Activated naive CD4-positive, alpha-beta T cell treated with anti-CD3 and anti-CD28 coated beads for 36 hours (primary cell): ENCODE data around the gene ST8SIA4. TPM values are rescaled to one million over a fixed set of nuclear protein-coding genes. Genes with fewer than 3 reads are reported as not detected.

Experiments
- CTCF ChIA-PET: fragments of 350-600 bp; sonication (Branson Sonifier 250); formaldehyde crosslinking; loops from one replicate; lab custom pipeline; 2021; ENCODE audit warnings: antibody characterized with exemption; lab: Charles Lee
- DNase-seq: peaks from one replicate; pipeline ENCODE4 v3.0.0-alpha.2; 2020
- H3K27ac Mint-ChIP-seq: one replicate; pipeline ENCODE4 v1.8.0; 2021; ENCODE audit warnings: mild to moderate bottlenecking, mixed read lengths
- H3K27me3 Mint-ChIP-seq: one replicate; pipeline ENCODE4 v1.8.0; 2021; ENCODE audit warnings: low read depth, mixed read lengths
- H3K36me3 Mint-ChIP-seq: one replicate; pipeline ENCODE4 v1.8.0; 2021; ENCODE audit warnings: low read depth, mixed read lengths
- H3K4me1 Mint-ChIP-seq: one replicate; pipeline ENCODE4 v1.8.0; 2021; ENCODE audit warnings: low read depth, mixed read lengths
- H3K4me3 Mint-ChIP-seq: one replicate; pipeline ENCODE4 v1.8.0; 2021; ENCODE audit warnings: mild to moderate bottlenecking, moderate library complexity, mixed read lengths
- H3K9me3 Mint-ChIP-seq: one replicate; pipeline ENCODE4 v1.8.0; 2021; ENCODE audit warnings: mixed read lengths
- intact Hi-C: fragments of 100-400 bp; cut with micrococcal nuclease; formaldehyde crosslinking; loops from one replicate; pipeline ENCODE4 v1.15.1; 2023
- total RNA-seq, 2 experiments: library from RNA; stranded (reverse); gene quantifications; one replicate each; pipeline ENCODE4 v1.2.3, GENCODE V29; 2021

Gene ST8SIA4
- total RNA-seq, 2 experiments from 2014 or later: 11.2 to 16.2 TPM

DNA sequence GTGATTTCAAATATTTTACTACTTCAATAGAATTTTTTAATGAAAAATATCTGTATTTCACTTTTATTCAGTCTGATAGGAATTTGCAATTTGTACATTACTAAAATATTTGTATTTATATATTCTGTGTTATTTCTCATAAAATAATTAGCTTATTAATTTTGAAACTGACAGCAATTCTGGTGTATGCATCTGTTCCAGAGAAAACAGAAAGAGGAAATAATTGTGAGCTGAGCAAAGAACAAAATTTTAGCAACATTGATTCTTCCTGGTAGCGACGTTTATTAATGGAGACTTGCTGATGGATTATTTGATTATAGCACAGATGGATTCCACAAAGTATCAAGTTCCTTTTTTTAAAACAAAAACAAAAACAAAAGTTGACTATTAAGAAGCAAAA is 61.0 kb downstream of the ST8SIA4 start:
- no peak overlapping the region for H3K4me3 Mint-ChIP-seq
- no peak for DNase-seq
- H3K4me1 Mint-ChIP-seq: peaks cover 64% of the 10 kb centered on the region
- intact Hi-C loops: loop anchor here (5.0 kb wide), 1 partner anchor 305 kb away; the partner anchor contains the start of gene FAM174A
- H3K9me3 Mint-ChIP-seq: no peaks in the 10 kb centered on the region
- no peak overlapping the region for H3K27ac Mint-ChIP-seq
- peaks cover 6% of the 10 kb centered on the region for H3K36me3 Mint-ChIP-seq
- no peaks in the 10 kb centered on the region for H3K27me3 Mint-ChIP-seq
- CTCF ChIA-PET: interaction anchor here (1.0 to 1.6 kb wide), 4 partner anchors 59 to 116 kb away, joined by 3 to 5 read pairs (median 4); no protein-coding TSS in a partner anchor

DNA sequence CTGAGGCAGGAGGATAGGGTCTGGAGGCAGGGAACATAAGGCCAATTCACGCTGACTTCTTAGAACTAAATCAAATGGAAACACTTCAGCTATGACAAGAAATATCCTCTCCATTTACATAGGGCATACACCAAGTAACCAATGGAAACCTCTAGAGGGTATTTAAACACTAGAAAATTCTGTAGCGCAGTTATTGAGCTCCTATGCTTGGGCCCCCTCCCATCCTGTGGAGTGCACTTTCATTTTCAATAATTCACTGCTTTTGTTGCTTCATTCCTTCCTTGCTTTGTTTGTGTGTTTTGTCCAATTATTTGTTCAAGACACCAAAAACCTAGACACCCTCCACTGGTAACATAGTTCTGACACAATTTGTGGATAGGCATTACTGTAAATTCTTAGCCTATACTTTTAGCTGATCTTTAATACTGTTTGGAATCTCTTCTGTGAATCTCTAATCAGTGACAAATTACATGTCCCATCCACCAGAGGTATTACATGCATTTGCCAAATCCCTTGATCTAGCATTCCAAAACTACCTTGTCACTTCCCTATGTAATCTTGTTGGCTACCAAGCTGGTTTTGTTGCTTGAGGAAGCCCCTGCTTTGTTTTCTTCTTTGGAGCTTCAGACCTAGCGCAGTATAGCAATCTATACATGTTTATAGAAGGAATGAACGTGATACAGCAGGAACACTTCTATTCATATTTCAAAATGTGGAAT is 61.6 kb downstream of the ST8SIA4 start:
- peak overlapping the region; percentile 47 for H3K4me3 Mint-ChIP-seq
- peak; percentile 7 for DNase-seq
- peaks cover 64% of the 10 kb centered on the region for H3K4me1 Mint-ChIP-seq
- CTCF ChIA-PET: interaction anchor here (0.8 to 1.6 kb wide), 4 partner anchors 60 to 67 kb away, joined by 3 to 5 read pairs (median 4); no protein-coding TSS in a partner anchor
- peaks cover 4% of the 10 kb centered on the region for H3K36me3 Mint-ChIP-seq
- no peaks in the 10 kb centered on the region for H3K9me3 Mint-ChIP-seq
- intact Hi-C loops: loop anchor here (5.0 kb wide), 1 partner anchor 304 kb away; the partner anchor contains the start of gene FAM174A
- peak overlapping the region; percentile 77 for H3K27ac Mint-ChIP-seq
- H3K27me3 Mint-ChIP-seq: no peaks in the 10 kb centered on the region

DNA sequence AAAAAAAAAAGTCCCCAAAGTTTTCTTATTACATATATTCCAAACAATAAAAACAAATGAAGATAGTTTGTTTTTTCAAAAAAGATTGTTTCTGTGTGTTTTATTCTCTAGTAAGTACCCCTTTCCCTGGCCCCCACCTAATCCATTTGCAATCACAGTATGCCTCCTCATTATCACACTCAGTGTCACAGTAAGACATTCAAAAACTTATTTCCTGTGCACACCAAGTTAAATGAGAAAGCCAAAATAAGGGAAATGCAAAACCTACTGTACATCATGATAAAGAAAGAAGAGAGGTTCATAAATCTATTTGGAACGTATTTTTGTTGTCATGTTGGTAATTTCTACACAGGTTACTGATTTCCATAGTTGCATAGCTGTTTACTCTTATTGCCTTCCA is 62.3 kb downstream of the ST8SIA4 start:
- H3K4me1 Mint-ChIP-seq: peaks cover 60% of the 10 kb centered on the region
- peak overlapping the region; percentile 47 for H3K4me3 Mint-ChIP-seq
- peaks cover 2% of the 10 kb centered on the region for H3K36me3 Mint-ChIP-seq
- no peaks in the 10 kb centered on the region for H3K27me3 Mint-ChIP-seq
- no peaks in the 10 kb centered on the region for H3K9me3 Mint-ChIP-seq
- H3K27ac Mint-ChIP-seq: peak overlapping the region; percentile 77
- DNase-seq: no peak
- intact Hi-C loops: loop anchor here (1.0 to 5.0 kb wide), 8 partner anchors 13 to 303 kb away; partner anchors contain the start of gene FAM174A
- CTCF ChIA-PET: no interaction called here

DNA sequence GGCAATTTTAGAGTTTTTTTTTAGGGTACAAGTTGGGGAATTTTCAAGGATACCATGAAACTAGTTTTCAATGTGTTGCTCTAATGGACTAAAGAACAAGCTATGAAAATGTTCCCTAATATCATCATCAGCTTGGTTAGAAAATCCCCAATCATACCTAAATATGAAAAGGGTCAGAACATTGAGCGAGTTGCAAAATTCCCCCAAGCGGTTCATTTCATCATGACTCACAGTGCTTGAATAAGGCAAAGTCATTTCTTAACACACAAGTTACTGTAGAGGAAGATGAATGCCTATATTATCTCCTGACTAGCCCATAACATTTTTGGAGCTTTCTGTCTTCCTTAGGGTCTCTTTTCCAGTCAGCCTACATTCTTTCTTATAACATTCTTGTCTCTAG is 62.7 kb downstream of the ST8SIA4 start:
- peak; percentile 69 for DNase-seq
- H3K4me3 Mint-ChIP-seq: no peak overlapping the region
- intact Hi-C loops: loop anchor here (1.0 to 5.0 kb wide), 8 partner anchors 13 to 303 kb away; partner anchors contain the start of gene FAM174A
- CTCF ChIA-PET: interaction anchor here (1.0 to 1.5 kb wide), 2 partner anchors 17 to 63 kb away, joined by 3 read pairs; partner anchors contain the start of gene ST8SIA4
- peak overlapping the region; percentile 77 for H3K27ac Mint-ChIP-seq
- peaks cover 2% of the 10 kb centered on the region for H3K36me3 Mint-ChIP-seq
- peaks cover 62% of the 10 kb centered on the region for H3K4me1 Mint-ChIP-seq
- no peaks in the 10 kb centered on the region for H3K27me3 Mint-ChIP-seq
- no peaks in the 10 kb centered on the region for H3K9me3 Mint-ChIP-seq

DNA sequence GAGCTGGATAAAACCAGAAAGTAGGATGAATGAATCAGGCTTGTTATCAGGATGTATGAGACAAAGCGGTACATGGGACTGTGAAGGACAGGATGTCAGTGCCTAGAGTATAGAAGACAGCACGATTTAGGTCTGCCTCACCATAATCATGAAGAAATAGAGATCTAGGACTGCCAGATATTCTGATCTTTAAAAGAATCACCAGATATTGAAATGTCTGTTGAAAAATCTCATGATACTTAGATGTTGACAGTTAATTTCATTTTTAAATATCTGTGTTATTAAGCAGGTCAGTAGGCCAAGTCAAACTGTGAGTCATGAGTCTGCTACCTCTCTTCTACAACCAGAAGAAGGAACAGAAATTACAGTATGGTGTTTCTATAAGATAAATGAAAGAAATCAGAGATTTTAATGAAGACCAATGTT is 65.0 kb downstream of the ST8SIA4 start:
- no peaks in the 10 kb centered on the region for H3K9me3 Mint-ChIP-seq
- no peaks in the 10 kb centered on the region for H3K36me3 Mint-ChIP-seq
- no peak for DNase-seq
- H3K4me3 Mint-ChIP-seq: no peak overlapping the region
- CTCF ChIA-PET: interaction anchor here (0.7 to 1.8 kb wide), 3 partner anchors 9 to 211 kb away, joined by 3 to 6 read pairs (median 4); partner anchors contain the start of gene ST8SIA4
- H3K4me1 Mint-ChIP-seq: peaks cover 48% of the 10 kb centered on the region
- H3K27me3 Mint-ChIP-seq: no peaks in the 10 kb centered on the region
- intact Hi-C loops: no loop called here
- peak overlapping the region; percentile 0 for H3K27ac Mint-ChIP-seq

DNA sequence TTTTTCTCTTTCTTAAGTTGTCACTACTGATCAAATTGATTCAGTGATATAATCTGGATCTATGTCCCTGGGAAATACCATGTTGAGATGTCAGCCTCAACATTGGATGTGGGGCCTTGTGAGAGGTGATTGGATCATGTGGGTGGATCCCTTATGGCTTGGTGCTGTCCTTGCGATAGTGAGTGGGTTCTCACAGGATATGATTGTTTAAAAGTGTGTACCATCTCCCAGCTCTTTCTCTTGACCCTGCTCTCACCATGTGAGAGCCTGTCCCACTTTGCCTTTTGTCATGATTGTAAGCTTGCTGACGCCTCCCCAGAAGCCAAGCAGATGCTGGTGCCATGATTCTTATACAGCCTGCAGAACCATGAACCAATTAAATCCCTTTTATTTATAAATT is 68.6 kb downstream of the ST8SIA4 start:
- H3K4me3 Mint-ChIP-seq: no peak overlapping the region
- no peak overlapping the region for H3K27ac Mint-ChIP-seq
- intact Hi-C loops: no loop called here
- CTCF ChIA-PET: interaction anchor here (0.6 kb wide), 1 partner anchor 54 kb away, joined by 3 read pairs; no protein-coding TSS in a partner anchor
- H3K27me3 Mint-ChIP-seq: no peaks in the 10 kb centered on the region
- H3K36me3 Mint-ChIP-seq: peaks cover 1% of the 10 kb centered on the region
- peaks cover 30% of the 10 kb centered on the region for H3K4me1 Mint-ChIP-seq
- DNase-seq: no peak
- H3K9me3 Mint-ChIP-seq: no peaks in the 10 kb centered on the region

DNA sequence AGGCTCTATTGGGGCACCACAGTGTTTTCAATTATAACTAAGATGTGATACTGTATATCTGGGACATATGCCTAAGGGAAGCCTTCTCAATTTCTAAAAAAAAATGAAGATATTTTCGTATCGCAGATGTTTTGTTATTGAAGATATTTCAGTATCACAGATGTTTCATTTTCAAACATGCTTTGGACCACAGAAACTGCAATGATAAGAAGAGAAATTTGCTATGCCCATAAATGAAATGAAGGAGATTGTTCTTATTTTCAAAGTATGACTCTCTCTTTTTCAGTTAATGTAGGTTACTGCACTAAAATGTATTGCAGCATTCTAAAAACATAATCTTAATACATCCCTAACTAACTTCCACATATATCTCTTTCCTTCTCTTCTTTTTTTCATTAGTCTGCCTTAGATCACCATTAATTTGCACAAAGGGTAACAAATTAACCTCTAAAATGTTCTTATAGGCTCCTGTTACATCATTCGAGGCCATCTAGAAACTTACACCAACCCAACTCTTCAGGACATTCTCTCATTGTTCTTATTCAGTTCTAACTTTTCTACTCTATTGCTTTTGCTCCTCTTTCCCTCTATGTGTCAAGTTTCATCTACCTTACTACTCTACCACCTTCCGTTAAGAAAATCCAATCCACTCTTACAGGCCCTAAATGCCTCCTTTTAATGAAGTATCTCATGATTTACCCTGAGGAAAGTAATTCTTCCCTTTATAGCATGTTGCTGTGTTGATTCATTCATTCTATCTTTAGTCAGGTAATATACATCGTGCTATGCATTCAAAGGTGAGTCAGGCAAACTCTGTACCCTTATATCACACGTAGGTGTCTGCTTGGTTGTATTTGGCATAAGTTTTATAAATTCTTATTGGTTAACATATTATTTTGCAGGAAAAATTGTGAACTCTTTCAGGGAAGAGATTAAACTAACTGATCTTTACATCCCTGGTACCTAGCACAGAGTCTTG is 70.5 kb downstream of the ST8SIA4 start:
- CTCF ChIA-PET: no interaction called here
- no peak for DNase-seq
- intact Hi-C loops: no loop called here
- Mint-ChIP-seq H3K27me3 (no peaks in the 10 kb centered on the region), H3K4me1 (peaks cover 35% of the 10 kb centered on the region), H3K4me3 (no peak overlapping the region), H3K36me3 (peaks cover 1% of the 10 kb centered on the region), H3K9me3 (no peaks in the 10 kb centered on the region), H3K27ac (no peak overlapping the region)

DNA sequence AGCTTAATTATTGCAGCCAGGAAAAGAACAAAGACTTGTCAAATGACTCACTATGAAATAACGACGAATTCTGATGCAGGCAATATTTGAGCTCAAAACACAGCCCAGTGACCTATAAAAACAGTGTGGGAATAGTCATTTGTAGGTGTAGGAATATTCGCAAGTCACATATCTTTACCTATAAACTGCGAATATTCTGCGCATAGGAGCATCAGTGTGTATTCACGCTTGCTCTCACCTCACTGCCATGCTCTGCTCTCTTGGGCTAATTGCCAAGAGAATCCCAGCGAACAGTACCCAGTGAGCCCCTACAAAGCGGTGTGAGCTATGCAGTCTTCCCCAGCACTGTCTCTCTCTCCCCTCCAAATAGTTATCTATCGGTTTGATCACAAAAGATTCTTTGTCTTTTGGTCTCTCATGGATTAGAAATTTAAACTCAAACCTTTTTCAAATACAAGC is 74.2 kb downstream of the ST8SIA4 start:
- intact Hi-C loops: loop anchor here (5.0 kb wide), 1 partner anchor 97 kb away; no protein-coding TSS in a partner anchor
- H3K4me3 Mint-ChIP-seq: no peak overlapping the region
- no peak overlapping the region for H3K27ac Mint-ChIP-seq
- H3K9me3 Mint-ChIP-seq: no peaks in the 10 kb centered on the region
- H3K4me1 Mint-ChIP-seq: peaks cover 35% of the 10 kb centered on the region
- H3K36me3 Mint-ChIP-seq: peaks cover 1% of the 10 kb centered on the region
- DNase-seq: no peak
- CTCF ChIA-PET: interaction anchor here (0.6 to 1.4 kb wide), 3 partner anchors 8 to 11 kb away, joined by 3 to 6 read pairs (median 3); no protein-coding TSS in a partner anchor
- no peaks in the 10 kb centered on the region for H3K27me3 Mint-ChIP-seq

DNA sequence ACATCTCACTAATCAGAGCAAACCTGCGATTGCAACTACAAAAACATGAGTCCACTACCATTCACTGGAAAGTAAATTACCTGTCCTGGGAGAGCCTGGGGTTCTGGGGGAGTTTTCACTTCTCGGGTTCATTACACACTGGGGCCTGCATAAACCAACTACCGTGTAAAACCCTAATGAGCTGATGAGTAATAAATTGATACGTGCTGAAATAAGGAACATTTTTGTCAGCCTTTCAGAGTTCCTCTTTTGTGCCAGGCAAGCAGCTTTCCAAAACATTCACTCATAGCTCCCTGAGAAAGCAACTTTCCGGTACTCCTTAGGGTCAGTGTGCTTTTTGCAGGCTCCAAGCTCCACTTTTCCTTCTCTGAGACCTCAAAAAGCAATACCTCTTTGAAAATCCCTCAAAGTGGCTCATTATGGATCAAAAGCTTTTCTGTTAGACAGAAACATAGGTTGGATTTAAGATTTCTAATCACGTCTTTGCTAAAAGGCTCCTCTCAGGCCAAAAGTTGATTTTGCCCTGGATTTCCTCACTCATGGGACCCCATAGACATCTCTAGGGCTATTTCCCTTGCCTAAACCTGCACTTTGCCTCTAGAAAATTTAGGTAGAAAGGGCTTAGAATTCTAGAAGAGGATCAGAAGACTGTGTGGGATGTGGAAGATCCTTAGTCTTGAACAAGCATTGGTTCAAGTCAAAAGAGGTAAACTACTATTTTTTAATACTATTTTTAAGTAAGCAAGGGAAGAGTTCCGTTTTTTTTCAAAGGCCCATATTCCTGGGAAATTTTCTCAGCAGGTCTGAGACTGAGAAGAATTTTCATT is 74.8 kb downstream of the ST8SIA4 start:
- intact Hi-C loops: loop anchor here (5.0 kb wide), 1 partner anchor 96 kb away; no protein-coding TSS in a partner anchor
- no peak overlapping the region for H3K4me3 Mint-ChIP-seq
- DNase-seq: peak; percentile 7
- no peaks in the 10 kb centered on the region for H3K9me3 Mint-ChIP-seq
- H3K4me1 Mint-ChIP-seq: peaks cover 37% of the 10 kb centered on the region
- H3K27ac Mint-ChIP-seq: no peak overlapping the region
- H3K36me3 Mint-ChIP-seq: peaks cover 1% of the 10 kb centered on the region
- H3K27me3 Mint-ChIP-seq: no peaks in the 10 kb centered on the region
- CTCF ChIA-PET: interaction anchor here (0.6 to 1.4 kb wide), 4 partner anchors 9 to 75 kb away, joined by 3 to 6 read pairs (median 4); partner anchors contain the start of gene ST8SIA4

DNA sequence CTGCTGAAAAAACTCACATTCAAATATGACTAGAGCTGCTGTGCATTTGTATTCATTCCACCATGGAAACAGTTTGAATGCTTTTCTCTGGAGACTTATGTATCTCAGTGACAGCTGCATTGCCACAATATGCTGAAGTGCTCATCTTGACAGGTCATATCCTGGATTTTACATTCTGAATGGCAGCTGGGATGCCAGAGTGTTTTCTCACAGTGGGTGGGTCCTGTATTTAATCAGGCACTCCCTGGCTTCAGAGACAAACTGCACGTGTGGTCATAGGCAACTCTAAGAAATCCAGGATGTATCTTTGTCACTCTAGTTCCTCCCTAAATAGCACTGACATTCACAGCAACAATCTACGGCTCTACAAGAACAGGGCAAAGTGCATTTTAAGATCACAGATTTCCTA is 75.6 kb downstream of the ST8SIA4 start:
- Mint-ChIP-seq H3K36me3 (peaks cover 2% of the 10 kb centered on the region), H3K27me3 (no peaks in the 10 kb centered on the region), H3K27ac (no peak overlapping the region), H3K4me3 (no peak overlapping the region), H3K9me3 (peaks cover 1% of the 10 kb centered on the region), H3K4me1 (peaks cover 33% of the 10 kb centered on the region)
- DNase-seq: peak; percentile 12
- CTCF ChIA-PET: interaction anchor here (1.2 kb wide), 1 partner anchor 76 kb away, joined by 4 read pairs; the partner anchor contains the start of gene ST8SIA4
- intact Hi-C loops: loop anchor here (1.0 to 5.0 kb wide), 3 partner anchors 10 to 95 kb away; no protein-coding TSS in a partner anchor

DNA sequence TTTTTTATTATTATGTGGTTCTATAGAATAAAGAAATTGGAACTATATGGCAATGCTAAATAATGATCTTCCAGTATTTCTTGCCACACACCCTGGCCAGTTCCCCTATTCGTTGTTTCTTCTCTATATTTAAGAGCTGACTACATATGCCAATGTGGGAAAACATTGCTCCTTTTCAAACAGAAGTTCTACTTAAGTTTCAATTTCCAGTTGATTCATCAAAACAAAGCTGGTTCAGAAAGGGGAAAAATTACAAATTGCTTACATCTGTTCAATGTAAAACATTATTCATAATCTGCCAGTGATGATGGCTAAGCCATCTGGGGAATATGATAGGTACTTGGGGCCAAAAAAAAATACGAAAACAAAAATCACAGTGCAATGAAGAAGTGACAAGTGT is 76.9 kb downstream of the ST8SIA4 start:
- Mint-ChIP-seq H3K27ac (peak overlapping the region; percentile 6), H3K36me3 (peaks cover 2% of the 10 kb centered on the region), H3K4me1 (peaks cover 34% of the 10 kb centered on the region), H3K9me3 (peaks cover 1% of the 10 kb centered on the region), H3K27me3 (no peaks in the 10 kb centered on the region), H3K4me3 (no peak overlapping the region)
- no peak for DNase-seq
- CTCF ChIA-PET: interaction anchor here (1.0 to 1.2 kb wide), 3 partner anchors 52 to 74 kb away, joined by 4 read pairs; no protein-coding TSS in a partner anchor
- intact Hi-C loops: loop anchor here (1.0 to 5.0 kb wide), 4 partner anchors 14 to 94 kb away; no protein-coding TSS in a partner anchor
